ENCODE data around the gene DRD4.

DRD4 gene

DNA sequence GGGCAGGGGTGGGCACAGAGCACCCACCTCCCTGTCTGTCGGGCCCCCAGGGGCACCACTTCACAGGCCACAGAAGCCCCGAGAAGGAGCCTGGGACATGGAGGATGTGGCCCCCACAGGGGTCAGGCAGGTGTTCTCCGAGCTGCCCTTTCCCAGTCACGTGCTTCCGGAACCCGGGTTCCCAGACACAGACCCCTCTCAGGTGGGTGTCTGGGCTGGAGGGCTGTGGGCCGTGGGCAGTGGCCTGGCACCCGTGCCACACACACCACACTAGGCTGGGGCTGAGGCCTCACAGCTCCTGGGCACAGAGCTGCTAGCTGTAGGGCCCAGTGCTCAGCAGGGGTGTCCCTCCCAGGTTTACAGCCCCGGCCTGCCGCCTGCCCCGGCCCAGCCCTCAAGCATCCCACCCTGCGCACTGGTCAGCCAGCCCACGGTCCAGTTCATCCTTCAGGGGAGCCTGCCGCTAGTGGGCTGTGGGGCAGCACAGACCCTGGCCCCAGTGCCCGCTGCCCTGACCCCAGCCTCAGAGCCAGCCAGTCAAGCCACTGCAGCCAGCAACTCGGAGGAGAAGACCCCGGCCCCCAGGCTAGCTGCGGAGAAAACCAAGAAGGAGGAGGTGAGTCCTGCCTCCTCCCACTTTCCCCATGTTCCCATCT, 26.8 kb upstream of the DRD4 start:
- DNase-seq, result no peak

DNA sequence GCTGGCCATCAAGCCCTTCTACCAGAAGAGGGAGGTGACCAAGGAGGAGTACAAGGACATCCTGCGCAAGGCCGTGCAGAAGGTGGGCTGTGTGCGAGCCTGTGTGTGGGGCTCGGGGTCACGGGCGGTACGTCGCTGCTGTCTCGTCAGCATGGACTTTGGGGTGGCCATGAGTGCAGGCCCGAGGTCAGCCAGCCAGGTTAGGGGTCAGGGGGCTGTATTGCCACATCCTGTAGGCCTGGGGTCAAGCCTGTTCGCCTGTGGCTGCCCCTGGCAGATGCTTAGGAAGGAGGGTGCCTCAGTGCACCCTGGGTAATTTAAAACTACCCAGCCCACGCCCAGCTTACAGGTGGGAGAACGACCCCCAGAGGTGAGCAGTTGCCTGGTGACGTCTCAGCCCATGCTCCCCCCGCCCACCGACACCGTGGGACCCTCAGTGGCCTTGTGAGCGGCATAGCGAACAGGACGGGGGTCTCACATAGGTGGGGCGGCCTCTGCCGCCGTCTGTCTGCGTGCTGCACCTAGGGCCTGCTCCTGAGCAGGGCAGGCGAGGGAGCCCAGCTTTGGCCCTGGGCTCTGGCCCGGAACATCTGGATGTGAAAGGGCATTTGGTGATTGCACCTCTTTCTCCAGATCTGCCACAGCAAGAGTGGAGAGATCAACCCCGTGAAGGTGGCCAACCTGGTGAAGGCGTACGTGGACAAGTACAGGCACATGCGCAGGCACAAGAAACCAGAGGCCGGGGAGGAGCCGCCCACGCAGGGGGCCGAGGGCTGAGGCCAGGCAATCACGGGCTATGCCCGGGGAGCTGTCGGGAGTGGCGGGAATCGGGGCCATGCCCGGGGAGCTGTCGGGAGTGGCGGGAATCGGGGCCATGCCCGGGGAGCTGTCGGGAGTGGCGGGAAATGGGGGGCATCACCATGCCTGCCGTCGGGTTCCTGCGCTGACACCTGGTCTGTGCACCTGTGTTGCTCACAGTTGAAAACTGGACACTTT, 25.8 kb upstream of the DRD4 start:
- DNase-seq, result no peak

DNA sequence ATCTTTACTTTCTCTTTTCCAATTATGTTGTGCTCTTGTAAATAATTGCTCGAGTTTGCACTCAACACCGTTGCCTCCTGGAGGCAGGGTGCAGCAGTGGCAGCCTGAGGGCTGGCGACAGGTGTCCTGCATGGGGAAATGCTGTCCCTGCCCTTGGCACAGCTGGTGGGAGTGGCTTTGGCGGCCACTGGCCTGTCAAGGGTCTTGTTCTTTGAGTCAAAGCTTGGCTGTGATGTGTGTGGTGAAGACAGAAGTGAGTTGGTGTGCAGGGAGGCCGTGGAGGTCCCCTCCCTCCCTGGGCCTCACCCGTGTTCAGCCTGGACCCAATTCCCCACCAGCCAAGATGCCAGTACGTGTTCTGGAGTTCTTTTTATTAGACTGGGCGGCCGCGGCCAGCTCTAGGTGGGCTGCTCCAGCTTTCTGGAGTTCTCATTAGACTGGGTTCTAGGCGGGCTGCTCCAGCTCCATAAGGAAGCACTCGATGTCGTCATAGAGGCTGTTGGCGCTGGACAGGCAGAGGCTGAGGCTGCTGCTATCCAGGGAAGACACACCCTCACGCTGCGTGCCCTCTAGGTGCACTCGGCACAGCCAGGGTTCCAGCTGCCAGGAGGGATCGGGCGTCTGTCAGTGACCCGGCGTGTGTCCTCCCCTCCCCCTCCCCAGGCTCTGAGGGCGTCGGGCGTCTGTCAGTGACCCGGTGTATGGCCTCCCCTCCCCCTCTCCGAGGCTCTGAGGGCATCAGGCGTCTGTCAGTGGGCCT, 24.7 kb upstream of the DRD4 start:
- no peak for DNase-seq

DNA sequence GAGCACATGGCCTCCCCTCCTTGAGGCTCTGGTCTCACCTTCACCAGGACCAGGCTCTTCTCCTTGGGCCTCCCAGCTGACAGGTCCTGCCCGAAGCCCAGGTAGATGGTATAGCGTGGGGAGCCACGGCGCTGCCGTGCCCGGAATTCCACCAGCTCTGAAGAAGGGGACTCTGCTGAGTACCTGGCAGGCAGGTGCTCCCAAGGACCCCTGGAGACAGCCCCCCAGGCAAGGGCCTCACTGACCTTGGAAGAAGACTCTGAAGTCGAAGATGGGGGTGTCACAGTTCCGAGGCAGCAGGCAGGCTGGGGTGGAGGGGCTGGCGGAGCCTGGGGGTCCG, 24.1 kb upstream of the DRD4 start:
- DNase-seq, result no peak

DNA sequence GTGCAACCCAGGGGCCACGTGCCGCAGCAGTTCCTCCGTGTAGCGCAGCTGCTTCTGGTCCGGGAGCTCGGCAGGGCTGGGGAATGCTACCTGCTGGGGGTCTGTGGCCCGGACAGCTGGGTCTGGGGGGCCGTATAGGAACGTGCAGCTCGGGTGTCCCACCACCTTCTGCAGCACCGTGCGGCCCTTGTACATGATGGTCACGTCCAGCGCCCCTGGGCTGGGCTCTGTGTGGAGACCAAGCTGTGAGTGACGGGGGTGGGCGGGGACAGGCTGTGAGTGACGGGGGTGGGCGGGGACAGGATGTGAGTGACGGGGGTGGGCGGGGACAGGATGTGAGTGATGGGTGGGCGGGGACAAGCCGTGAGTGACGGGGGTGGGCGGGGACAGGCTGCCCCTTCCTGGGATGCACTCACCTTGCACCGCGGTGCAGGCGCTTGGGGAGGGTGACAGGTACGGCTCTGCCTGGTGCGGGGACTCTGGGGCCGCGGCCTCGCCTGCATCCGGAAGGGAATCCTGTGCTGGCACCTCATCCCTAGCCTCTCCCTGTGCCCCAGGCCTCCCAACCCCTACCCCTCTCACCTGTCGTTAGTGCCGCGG, 23.6 kb upstream of the DRD4 start:
- peak; percentile 86 for DNase-seq

DNA sequence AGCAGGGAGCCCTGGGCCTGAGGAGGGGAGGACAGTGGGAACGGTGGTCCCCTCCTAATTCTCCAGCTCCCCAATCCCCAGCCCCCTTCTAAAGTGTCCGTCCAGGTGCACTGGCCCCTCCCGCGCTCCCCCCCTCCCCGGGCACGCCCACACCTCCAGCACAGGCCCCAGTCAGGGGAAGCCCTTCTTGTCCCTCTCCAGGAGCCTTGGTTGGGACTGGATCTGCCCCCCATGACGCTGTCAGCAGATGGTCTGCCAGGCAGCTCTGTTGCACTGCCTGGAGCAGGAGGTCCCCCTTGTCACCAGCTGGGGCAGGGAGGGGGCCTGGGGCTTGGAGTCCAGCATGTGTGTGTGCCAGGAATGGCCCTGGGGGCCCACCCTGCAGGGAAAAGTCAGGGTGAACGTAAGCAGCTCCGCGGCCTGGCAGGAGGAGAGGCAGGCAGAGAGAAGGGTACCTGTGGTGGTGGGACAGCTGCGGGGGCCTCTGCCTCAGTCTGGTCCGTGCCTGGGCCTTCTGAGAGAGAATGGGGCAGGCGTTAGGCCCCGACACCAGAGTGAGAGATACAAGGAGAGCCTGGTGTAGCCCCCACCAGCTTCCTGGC, 22.9 kb upstream of the DRD4 start:
- no peak for DNase-seq

DNA sequence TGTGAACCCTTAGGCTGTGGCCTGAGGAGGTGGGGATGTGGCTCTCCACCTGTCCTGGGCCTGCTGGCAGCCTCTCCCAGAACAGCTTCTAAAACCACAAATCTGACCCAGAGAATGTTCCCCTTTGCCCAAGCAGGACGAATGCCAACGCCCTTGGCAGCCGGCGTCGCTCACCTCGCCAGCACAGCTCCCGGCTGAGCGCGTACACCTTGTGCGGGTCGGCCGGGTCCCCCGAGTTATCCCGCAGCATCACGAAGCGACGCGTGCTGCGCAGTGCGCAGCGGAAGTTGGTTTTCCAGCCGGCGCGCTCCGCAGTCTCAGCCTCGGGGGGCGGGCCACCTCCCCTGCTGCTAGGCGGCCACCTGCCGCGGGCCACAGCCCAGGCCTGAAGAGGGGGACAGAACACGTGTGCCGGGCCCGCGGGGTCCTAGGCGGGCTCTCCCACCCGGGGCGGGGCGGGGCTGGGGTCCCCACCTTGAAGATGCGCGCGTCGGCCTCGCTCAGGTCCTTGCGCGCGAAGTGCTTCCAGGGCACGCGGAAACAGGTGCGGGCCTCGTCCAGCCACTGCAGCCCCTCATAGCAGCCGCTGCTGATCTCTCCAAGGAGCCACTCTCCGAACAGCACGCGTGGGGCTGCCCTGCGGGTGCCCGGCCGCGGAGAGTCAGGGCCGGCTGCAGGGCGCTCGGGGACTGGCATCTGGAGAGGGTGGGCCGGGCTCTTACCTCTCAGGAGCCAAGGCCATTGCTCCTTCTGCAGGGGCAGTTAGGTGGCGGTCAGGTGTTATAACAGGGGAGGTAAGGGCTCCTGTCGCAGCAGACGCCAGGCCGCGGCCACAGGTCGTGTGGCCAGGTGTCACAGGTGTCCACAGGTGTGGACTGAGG, 22.2 kb upstream of the DRD4 start:
- no peak for DNase-seq

DNA sequence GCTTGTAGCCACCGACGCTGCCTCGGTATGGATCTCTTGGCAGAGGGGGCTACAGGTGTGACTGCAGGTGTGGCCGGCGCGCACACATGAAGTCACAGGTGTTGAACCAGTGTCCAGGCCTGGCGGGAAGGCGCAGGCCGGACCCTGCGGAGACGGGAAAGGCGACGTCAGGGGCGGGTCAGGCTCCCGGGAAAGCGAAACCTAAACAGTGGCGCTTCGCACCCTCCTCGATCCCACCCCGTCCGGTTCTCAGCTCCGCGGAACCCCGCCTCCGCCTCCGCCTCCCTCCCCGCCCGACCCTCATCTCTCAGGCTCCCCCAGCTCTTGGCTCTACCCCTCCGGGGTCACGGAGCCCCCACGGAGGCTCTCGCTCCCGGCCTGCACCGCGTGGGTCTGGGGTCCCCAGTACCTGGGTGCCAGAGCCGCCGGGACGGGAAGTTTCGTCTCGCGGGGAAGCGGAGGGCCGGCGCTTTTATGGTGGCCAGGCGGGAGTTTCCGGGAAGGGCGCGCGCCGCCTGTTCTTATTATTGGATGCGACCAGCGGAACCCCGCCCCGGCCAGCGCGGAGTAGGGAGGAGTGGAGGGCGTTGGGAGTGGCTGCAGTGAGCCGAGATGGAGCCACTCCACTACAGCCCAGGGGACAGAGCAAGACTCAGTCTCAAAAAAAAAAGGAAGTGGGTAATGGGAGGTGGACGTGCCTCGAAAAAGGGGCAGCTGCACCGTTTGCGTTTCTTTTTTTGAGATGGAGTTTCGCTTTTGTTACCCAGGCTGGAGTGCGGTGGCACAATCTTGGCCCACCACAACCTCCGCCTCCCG, 21.4 kb upstream of the DRD4 start, which contains the start of gene IRF7:
IRF7 (minus strand) TSS at position 447 of the 816 bp plus-strand sequence. CDS start 586 bp downstream, outside the sequence.
- peak; percentile 92 for DNase-seq

DNA sequence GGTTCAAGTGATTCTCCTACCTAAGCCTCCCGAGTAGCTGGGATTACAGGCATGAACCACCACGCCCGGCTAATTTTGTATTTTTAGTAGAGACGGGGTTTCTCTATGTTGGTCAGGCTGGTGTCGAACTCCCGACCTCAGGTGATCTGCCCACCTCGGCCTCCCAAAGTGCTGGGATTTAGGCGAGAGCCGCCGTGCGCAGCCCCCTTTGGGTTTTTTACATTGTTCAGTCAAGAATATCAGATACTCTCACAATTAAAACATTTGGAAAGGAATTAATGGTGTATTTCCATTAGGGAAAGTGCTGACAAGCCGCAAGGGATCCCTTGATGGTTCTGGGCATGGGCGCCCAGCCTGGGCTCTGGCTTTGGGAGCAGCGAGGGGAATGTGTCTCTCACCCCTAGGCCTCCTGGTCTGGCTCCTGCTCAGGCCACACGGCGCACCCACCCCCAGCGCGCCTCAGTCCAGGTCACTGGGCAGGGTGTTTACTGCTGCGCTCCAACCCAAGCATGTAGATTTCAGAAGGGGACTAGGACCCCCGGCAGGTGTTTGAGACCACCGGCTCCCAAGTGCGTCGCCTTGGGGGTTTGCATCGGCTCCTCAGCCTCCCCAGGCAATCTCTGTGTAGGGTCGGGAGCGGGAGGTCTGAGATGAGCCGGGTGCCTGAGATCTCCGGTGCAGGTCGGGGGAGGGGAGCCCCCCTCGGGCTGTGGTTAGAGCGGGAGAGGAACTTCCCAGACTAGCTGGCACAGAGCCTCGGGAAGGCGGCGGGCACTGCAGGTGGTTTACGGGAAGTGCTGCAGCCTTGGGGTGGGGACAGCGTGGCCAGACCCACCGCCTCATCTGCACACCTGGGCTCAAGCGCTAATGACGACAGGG, 20.5 kb upstream of the DRD4 start:
- no peak for DNase-seq

DNA sequence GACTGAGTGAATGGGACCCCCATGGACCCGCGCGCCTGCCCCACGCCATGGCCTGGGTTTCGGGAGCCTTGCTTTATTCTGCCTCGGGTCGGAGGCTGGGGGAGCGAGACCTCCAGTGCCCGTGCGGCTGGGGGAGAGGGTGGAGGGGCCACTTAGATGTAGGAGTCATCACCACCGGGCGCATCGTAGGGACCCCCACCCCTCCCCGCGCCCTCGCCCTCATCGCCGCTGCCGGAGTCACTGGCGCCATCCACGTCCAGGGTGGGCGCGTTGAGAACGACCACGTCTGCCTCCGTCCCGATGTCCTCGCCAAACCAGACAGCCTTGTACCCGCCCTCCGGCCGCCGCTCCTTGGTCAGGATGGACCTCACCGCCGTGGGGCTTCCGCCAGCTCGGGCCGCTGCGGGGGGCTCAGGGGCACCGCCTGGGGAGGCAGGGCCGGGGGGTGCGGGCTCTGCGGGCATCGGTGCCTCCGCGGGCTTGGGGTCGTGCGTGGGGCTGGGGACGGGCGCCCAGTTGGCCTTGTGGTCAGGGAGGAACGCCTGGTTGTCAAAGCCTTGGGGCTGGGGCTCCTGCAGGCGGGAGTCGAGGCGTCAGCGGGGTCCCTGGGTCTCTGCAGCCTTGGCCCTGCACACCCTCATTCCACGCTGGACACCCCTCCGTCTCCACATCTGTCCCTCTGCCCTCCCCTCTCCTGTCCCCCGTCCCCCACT, 19.7 kb upstream of the DRD4 start:
- no peak for DNase-seq

DNA sequence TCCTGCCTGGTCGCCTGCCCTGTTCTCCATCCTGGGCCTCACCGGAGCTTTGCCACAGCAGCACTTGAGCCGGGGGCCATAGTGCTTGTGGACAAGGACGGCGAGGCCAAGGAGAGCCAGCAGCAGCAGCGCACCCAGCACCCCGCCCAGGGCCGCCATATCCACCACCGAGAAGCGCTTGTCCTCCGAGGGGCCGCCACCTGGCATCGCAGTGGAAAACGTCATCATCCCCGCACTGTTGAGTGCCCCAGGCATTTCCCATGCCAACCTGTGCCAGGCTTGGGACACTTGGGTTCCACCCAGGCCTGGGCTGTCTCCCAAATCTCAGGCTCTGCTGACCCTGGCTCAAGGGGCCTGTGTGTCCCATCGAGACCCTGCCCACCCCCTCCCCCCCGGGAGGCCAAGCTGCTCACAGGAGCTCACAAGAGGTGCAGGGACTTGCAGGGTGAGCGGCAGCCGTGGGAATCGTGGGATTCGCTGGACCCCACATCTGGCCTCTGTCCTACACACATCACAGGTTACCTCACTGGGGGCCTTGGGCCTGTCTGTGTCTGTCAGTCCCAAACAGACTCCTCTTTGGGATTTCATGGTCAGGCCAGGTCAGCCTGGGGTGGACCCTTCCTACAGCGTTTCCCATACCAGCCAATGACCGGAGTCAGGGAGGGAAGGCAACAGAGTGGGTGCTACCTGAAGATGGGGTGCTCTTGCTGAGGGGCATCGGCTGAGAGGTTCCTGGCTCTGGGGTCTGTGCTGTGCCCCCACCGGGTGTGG, 19.0 kb upstream of the DRD4 start:
- DNase-seq, result no peak

DNA sequence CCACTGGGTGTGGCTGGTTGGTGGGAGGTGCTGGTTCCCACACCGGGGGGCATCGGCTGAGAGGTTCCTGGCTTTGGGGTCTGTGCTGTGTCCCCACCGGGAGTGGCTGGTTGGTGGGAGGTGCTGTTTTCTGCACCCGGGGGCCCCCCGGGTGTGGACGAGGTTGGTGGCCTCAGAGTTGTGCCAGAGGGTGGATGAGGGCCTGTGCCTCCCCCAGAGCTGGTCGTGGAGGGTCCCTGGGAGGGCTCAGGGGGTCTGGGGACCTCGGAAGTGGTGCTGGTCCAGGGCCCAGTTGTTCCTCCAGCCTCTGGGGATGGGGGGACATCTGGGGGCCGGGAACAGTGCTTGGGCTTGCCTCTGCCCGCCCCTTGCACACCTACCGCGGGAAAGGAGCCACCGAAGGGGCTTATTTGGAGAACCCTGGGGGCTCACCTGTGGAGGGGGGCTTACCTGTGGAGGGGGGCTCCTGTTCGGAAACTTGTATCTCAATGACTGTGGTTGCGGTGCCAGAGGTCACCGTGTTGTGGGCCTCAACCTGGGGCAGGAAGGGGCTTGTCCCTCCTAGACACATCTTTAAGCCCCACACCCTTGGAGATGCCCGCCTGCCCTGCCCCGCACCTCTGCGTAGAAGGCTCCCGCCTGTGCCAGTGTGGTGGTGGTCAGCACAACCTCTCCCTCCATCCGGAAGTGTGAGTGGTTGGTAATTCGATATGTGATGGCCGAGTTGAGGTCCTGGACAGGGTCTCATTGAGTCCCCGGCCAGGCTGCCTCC, 18.0 kb upstream of the DRD4 start:
- no peak for DNase-seq

DNA sequence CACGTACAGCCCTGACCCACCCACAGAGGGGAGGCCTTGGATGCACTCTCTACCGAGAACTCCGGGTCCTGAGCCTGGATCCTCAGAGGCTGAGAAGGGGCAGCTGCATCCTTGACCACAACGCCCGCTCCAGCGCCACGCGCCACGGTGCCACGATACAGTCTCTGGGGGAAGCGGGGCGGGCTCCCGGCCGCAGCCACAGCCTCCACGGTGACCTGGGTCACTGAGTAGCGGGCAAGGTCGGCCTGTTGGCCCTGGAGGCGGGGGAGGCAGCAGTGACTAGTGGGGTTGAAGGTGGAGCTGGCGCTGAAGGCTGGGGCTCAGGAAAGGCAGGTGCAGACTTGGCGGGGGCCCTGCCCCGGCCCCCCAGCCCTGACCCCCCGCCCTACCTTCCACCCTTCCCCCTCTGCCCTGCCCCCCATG, 17.4 kb upstream of the DRD4 start:
- DNase-seq, result no peak

DNA sequence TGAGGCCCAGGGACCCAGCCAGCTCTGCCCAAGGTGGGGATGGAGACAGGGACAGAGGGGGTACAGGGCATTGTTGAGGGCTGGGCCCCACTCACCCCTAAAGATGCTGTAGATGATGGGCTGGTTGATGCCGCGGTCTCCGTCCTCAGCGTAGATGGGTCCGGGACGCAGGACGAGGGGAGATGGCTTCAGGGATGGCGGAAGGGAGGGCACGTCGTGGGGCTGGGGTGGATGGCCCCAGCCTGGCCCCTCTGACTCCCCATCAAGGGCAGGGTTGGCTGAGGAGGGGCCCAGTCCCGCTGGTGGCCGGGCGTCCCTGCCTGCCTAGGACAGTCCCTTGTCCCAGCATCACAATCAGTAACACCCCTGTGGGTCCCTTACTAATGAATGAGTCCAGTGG, 16.9 kb upstream of the DRD4 start:
- DNase-seq, result no peak

DNA sequence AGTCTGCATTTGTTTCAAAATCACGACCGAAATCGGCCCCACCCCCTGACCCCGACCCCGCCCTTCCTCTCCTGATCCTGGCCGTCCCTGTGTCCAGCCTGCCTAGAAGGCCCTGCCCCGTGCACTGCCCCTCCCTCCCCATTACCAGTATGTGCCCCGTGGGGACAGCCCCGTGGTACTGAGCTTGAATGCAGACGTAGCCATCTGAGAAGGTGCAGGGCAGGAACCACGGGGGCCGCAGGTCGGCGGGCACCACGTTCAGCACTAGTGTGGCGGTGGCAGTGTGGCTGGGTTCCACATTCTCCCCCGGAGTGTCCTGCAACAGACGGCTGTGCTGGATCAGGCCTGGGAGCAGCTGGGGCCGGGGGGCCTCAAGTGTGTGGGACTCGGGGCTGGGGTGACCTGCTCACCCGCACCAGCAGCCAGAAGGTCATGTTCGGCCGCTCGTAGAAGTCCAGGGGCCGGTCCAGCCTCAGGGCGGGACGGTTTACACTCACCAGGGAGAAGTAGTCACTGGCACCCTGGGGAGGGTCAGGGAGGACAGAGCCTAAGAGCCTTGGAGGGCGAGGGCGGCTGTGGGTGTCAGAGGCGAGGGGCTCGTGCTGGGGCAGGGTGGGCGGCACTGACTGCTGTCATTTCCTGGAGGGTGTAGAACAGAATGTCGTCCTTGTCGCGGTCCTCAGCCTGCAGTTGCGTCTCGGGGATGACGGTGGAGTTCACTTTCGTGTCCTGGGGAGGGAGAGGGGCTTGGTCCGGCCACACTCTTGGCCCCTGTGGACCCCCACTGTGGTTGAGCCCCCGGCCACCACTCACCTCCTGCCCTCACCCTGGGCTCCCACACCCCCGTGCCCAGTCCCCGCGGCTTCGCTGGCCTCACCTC, 15.9 kb upstream of the DRD4 start:
- no peak for DNase-seq

DNA sequence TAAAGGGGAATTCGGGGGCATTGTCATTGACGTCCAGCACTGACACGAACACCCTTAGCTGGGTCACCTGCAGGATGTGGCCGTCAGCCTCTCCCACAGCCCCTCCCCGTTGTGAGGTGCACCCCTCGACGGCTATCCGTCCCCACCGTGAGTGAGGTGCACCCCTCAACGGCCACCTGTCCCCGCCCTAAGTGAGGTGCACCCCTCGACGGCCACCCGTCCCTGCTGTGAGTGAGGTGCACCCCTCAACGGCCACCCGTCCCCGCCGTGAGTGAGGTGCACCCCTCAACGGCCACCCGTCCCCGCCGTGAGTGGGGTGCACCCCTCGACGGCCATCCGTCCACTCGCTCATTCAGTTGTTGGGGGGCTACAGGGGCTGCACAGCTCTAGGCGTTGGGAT, 15.2 kb upstream of the DRD4 start:
- no peak for DNase-seq

All from stimulated activated CD8-positive, alpha-beta memory T cell treated with anti-CD3 and anti-CD28 coated beads, Interleukin-4, amount 100 ng/mL, for 48 hours (primary cell).